ENCODE results near the gene ATP1B4. TPM values are rescaled to one million over a fixed set of nuclear protein-coding genes. Genes with fewer than 3 reads are reported as not detected.

Gene ATP1B4
- total RNA-seq, 1 experiment from 2014 or later = not detected

GRCh38 chrX:120321520-120322281, 40.2 kb upstream of the ATP1B4 start:
- POLR2A ChIA-PET = no interaction called here
- intact Hi-C loops (cut with micrococcal nuclease) = no loop called here
- H3K9me3 Mint-ChIP-seq (ENCODE audit: unreplicated experiment) = no peaks in the 10 kb centered on the region
- TF ChIP-seq, protein P1, sequence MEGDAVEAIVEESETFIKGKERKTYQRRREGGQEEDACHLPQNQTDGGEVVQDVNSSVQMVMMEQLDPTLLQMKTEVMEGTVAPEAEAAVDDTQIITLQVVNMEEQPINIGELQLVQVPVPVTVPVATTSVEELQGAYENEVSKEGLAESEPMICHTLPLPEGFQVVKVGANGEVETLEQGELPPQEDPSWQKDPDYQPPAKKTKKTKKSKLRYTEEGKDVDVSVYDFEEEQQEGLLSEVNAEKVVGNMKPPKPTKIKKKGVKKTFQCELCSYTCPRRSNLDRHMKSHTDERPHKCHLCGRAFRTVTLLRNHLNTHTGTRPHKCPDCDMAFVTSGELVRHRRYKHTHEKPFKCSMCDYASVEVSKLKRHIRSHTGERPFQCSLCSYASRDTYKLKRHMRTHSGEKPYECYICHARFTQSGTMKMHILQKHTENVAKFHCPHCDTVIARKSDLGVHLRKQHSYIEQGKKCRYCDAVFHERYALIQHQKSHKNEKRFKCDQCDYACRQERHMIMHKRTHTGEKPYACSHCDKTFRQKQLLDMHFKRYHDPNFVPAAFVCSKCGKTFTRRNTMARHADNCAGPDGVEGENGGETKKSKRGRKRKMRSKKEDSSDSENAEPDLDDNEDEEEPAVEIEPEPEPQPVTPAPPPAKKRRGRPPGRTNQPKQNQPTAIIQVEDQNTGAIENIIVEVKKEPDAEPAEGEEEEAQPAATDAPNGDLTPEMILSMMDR (IDR thresholded peaks at IDR 0.05; ENCODE audit: unreplicated experiment) = no peak
- no peak for DNase-seq (ENCODE audit: unreplicated experiment)
- BruUV-seq (replicated peaks) = no TSS peak
- H3K4me1 Mint-ChIP-seq (ENCODE audit: insufficient read depth, unreplicated experiment) = no peaks in the 10 kb centered on the region
- H3K27ac Mint-ChIP-seq (ENCODE audit: low read depth, unreplicated experiment) = no peak overlapping the region
- H3K27me3 Mint-ChIP-seq (ENCODE audit: insufficient read depth, unreplicated experiment) = peaks cover 60% of the 10 kb centered on the region
- no peak overlapping the region for H3K4me3 Mint-ChIP-seq (ENCODE audit: unreplicated experiment)
- CTCF ChIA-PET = no interaction called here
- no peaks in the 10 kb centered on the region for H3K36me3 Mint-ChIP-seq (ENCODE audit: insufficient read depth, unreplicated experiment)

GRCh38 chrX:120331116-120331515, 30.8 kb upstream of the ATP1B4 start:
- POLR2A ChIA-PET = no interaction called here
- Mint-ChIP-seq H3K9me3 (ENCODE audit: unreplicated experiment) (no peaks in the 10 kb centered on the region), H3K4me1 (ENCODE audit: insufficient read depth, unreplicated experiment) (no peaks in the 10 kb centered on the region), H3K27ac (ENCODE audit: low read depth, unreplicated experiment) (no peak overlapping the region), H3K4me3 (ENCODE audit: unreplicated experiment) (no peak overlapping the region), H3K27me3 (ENCODE audit: insufficient read depth, unreplicated experiment) (peaks cover 22% of the 10 kb centered on the region), H3K36me3 (ENCODE audit: insufficient read depth, unreplicated experiment) (no peaks in the 10 kb centered on the region)
- CTCF ChIA-PET = no interaction called here
- no peak for DNase-seq (ENCODE audit: unreplicated experiment)
- TF ChIP-seq, protein P1 (IDR thresholded peaks at IDR 0.05; ENCODE audit: unreplicated experiment) = no peak
- intact Hi-C loops (cut with micrococcal nuclease) = no loop called here
- no TSS peak for BruUV-seq (replicated peaks)

GRCh38 chrX:120332394-120332793, 29.5 kb upstream of the ATP1B4 start:
- no TSS peak for BruUV-seq (replicated peaks)
- Mint-ChIP-seq H3K9me3 (ENCODE audit: unreplicated experiment) (no peaks in the 10 kb centered on the region), H3K27me3 (ENCODE audit: insufficient read depth, unreplicated experiment) (peaks cover 10% of the 10 kb centered on the region), H3K4me3 (ENCODE audit: unreplicated experiment) (no peak overlapping the region), H3K36me3 (ENCODE audit: insufficient read depth, unreplicated experiment) (no peaks in the 10 kb centered on the region), H3K27ac (ENCODE audit: low read depth, unreplicated experiment) (no peak overlapping the region), H3K4me1 (ENCODE audit: insufficient read depth, unreplicated experiment) (no peaks in the 10 kb centered on the region)
- ChIA-PET CTCF (interaction anchor here (0.5 kb wide), 2 partner anchors 82 to 1298 kb away, joined by 3 read pairs; partner anchors contain the start of gene ZBTB33), POLR2A (no interaction called here)
- TF ChIP-seq, protein P1 (IDR thresholded peaks at IDR 0.05; ENCODE audit: unreplicated experiment) = no peak
- DNase-seq (ENCODE audit: unreplicated experiment) = no peak
- intact Hi-C loops (cut with micrococcal nuclease) = no loop called here

DNA sequence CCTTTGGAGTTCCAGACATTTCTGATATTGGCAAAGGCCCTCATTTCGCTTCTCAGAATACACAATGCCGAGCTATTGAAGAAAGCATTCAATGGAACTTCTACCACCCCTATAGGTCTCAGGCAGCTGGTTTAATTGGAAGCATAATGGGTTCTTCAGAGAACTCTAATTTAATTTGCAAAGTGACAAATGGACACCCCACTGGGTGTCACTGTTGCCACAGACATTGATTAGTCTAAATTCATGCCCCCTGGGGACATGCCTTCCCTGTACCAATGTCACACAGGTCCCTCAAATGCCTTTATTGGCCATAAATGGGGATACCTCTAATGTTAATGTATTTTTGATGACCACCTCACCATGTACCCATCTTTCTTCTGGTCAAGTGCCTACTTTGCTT, 27.7 kb upstream of the ATP1B4 start:
- no TSS peak for BruUV-seq (replicated peaks)
- Mint-ChIP-seq H3K4me3 (ENCODE audit: unreplicated experiment) (no peak overlapping the region), H3K27me3 (ENCODE audit: insufficient read depth, unreplicated experiment) (no peaks in the 10 kb centered on the region), H3K4me1 (ENCODE audit: insufficient read depth, unreplicated experiment) (no peaks in the 10 kb centered on the region), H3K36me3 (ENCODE audit: insufficient read depth, unreplicated experiment) (no peaks in the 10 kb centered on the region), H3K27ac (ENCODE audit: low read depth, unreplicated experiment) (no peak overlapping the region), H3K9me3 (ENCODE audit: unreplicated experiment) (peaks cover 7% of the 10 kb centered on the region)
- TF ChIP-seq, protein P1 (IDR thresholded peaks at IDR 0.05; ENCODE audit: unreplicated experiment) = no peak
- CTCF ChIA-PET = interaction anchor here (0.6 kb wide), 1 partner anchor 65 kb away, joined by 3 read pairs; no protein-coding TSS in a partner anchor
- POLR2A ChIA-PET = no interaction called here
- no peak for DNase-seq (ENCODE audit: unreplicated experiment)
- intact Hi-C loops (cut with micrococcal nuclease) = no loop called here
